ENCODE data around the gene ARFGEF3.

GRCh38 chr6:138263963-138264362, 102.2 kb downstream of the ARFGEF3 start:
- TF ChIP-seq, protein P1, sequence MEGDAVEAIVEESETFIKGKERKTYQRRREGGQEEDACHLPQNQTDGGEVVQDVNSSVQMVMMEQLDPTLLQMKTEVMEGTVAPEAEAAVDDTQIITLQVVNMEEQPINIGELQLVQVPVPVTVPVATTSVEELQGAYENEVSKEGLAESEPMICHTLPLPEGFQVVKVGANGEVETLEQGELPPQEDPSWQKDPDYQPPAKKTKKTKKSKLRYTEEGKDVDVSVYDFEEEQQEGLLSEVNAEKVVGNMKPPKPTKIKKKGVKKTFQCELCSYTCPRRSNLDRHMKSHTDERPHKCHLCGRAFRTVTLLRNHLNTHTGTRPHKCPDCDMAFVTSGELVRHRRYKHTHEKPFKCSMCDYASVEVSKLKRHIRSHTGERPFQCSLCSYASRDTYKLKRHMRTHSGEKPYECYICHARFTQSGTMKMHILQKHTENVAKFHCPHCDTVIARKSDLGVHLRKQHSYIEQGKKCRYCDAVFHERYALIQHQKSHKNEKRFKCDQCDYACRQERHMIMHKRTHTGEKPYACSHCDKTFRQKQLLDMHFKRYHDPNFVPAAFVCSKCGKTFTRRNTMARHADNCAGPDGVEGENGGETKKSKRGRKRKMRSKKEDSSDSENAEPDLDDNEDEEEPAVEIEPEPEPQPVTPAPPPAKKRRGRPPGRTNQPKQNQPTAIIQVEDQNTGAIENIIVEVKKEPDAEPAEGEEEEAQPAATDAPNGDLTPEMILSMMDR (conservative IDR thresholded peaks at IDR 0.05 in 1 of 2, IDR thresholded peaks at IDR 0.05 in 1 of 2; ENCODE audit: low read depth in 1 of 2, low read length in 2 of 2) = no peak
- TF ChIP-seq EZH2 (IDR thresholded peaks at IDR 0.05; ENCODE audit: low read length, missing control alignments) = no peak
